HG03159 (cell line): ENCODE measurements around the gene SGCD.

ENCODE experiments used
- ATAC-seq: cut with Tn5 transposase; IDR thresholded peaks from one replicate; pipeline ENCODE4 v1.9.1; 2021; ENCODE audit warnings: mild to moderate bottlenecking, moderate library complexity; ENCODE audit not compliant: unreplicated experiment

SGCD gene

DNA sequence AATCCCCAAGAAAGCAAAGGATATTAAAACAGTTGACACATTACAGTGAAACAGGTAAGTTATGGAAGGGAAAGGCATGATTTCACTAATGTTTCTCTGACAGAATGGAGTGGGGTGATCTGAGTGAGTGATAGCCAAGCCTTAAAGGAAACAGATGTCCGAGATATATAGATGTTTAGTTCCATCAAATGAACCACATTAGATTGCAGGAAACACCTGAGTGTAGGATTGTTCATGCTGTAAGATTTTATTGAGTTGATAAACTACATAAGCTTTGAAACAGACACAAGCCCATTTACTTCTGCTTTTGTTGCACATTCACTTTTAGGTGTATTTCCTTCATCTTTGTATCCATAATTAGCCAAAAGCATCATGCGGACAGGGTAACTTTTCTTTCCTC, 356.0 kb downstream of the SGCD start:
- ATAC-seq, result no peak

DNA sequence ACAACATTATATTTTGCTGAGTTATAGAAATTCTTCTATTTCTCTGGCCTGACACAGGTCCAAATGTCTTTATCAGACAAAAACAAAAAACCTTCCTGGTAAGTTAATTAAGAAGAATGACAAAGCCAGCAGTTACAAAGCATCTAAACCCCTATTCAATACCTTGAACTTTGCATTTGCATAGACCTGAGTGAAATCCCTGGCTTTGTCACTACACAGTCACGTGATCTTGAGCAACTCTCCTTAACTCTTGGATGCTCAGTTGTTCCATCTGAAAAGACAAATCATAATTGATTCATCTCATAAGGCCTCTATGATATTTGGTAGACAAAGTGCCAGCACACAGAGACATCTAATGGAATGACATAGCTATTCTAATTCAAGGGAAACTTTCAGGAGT, 356.5 kb downstream of the SGCD start:
- no peak for ATAC-seq

DNA sequence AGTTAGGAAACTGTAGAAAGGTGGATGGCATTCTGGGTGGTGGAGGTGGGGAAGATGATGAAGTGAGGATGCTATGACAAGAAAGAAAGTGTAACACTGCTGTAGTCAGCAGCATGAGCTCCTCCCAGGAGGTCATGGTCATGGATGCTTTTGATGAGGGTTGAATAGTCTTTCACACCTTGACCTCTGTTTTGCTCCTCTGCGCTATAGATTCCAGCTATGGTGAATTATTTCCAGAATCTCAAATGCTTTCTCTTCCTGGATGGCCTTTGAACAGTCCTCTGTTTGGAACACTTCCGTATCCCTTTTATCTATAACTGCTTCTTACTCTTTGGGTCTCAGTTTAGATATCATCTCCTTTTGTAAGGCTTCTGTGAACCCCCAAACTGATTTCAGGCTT, 357.3 kb downstream of the SGCD start:
- ATAC-seq, result no peak

DNA sequence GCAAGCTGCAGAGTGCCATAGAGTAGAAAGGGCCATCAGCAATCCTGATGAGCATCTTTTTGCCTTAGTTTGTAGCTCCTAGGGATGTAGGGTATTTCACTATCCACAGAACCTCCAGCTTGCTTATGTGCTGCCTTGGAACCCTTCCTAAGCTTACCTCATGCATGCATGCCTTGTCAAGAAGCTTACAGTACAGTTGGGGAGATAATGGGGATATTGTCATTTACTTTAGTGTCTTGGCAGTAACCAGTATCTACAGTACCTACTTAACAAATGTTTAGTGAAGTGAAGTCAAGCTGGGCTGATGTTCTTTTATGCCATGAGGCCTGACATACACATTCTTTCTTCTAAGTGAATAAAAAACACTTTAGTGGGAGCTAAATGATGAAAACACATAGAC, 358.5 kb downstream of the SGCD start:
- no peak for ATAC-seq

DNA sequence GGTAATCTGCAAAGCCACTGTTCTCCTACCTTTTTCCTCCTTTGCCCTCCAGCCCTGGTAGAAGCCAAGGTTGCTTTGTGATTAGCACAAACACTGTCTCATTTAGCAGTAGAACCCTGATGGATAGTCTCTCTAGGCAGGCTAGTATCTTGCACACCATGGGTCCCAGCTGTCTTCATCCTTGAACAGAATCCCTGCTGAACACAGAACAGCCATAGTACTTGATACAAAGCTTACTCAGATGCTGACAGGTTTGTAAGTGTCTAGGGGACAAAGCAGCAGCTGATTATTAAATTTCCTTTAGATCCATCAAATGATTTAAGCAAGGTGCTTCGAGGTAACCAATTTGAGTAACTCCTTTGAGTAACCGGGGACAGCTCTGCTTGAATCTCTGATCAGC, 359.4 kb downstream of the SGCD start:
- no peak for ATAC-seq

DNA sequence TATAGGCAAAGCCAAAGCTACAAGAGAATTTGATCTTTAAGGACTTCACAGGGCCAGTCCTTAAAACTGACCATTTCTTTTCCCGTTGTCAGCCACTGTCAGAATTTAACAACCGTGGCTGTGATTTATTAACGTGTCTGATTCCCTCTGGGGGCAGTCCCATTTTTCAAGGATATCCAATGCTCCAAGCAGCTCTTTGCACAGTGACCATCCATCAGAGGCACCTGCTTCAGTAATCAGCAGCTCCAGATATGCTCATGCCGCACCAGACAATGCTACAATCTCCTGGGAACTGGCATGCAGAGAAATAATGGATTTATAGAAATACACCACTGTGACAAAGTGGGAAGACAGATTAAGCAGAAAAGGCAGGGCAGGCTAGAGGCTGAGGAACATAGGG, 359.8 kb downstream of the SGCD start:
- no peak for ATAC-seq

DNA sequence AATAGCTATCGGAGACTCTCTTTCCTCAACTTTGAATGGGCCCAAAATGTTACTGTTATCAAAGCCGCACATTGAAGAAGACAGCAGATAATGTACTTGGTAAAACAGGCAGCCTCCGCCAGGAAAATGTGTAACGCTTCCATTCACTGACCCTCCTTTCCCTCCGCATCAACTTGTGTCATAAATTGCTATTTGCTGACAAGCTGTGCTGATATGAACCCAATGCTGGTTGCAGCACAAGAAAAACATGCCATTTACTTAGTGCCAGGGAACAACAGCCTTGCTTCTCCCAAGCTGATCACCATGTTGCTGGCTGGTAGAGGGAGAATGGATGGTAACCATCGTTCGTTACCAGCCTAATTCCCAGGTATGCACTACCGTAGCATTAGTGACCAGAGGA, 360.6 kb downstream of the SGCD start:
- no peak for ATAC-seq

DNA sequence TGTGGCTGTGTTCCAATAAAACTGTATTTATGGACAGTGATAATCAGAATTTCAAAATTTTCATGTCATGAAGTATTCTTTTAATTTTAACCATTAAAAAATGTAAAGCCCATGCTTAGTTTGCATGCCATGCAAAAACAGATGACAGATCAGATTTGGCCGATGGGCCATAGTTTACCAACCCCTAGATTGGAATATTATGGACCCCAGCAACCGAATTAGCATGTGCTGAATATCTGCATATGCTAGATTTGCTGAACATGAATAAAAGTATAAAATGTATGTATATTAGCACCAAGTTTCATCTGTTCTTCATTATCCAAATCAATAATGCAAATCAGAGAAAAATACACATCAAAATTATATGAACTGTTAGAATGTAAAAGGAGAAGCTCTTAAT, 364.6 kb downstream of the SGCD start:
- ATAC-seq, result no peak

DNA sequence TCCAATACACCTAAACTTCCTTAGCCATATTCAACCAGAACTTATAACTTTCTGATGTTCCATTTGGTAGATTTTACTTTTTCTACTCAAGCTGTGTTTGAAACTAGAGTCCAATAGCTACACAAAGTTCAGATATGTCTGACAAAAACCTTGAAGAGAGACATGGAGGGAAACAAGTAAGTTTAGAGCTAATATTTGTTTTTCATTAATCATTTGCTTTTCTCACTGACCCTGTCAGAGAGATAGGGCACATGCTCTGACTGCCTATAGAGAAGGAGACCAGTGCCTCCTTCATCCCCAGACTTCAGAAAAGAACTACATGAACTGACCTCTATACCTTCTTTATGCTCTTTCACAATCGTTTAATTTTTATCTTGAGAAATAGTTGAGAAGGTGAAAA, 366.1 kb downstream of the SGCD start:
- no peak for ATAC-seq

DNA sequence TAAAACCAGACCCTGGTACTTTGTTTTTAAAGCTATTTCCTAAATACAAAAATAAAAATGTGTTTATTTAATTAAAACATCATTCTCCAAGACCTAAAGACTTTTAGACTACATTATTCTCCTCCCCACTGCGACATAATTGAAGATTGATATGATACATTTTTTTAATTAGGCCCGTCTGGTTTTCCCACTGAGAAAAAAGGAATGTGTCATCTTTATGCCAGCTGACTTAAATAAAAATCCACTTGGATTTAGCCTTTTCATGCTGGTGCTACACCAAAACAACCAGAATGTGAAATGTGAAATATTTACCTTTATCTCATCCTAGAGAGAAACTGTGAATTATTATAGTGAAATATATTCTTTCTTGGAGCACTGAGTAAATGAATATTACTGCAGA, 367.6 kb downstream of the SGCD start:
- no peak for ATAC-seq

DNA sequence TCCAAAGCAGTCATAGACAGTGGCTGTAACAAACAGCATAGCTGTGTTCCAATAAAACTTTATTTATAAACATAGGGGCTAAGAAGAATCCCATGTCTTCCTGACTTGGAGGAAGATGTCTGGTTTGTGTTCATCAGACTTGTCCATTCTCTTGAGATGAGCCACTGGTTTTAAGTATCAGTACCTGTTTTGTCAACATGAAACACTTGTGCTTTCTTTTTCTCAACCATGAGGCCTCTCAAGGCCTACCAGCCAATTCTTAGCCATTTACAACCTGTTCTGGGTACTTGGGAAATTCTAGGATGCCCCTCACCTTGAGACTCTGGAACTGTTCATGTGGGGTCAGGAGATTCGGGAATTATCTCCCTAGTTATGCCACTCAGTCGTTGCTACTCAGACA, 368.8 kb downstream of the SGCD start:
- ATAC-seq, result no peak

DNA sequence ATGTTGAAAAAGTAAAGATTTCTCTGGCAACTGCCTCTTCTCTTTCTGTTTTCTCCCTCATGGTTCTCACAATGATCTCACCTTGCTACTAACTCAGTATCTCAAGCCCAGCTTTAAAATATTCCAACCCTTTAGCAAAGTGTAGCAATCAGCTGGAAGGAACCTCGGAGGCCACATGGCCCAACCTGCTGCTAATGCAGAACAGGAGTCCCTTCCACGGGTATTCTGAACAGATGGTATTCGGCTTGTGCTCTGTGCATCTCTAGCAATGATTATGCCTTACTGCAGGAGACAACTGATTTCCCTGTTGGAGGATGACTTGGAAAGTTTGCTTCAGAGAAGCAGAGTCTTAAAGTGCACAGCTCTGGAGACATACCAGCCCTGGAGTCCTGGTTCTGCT, 371.4 kb downstream of the SGCD start:
- no peak for ATAC-seq

DNA sequence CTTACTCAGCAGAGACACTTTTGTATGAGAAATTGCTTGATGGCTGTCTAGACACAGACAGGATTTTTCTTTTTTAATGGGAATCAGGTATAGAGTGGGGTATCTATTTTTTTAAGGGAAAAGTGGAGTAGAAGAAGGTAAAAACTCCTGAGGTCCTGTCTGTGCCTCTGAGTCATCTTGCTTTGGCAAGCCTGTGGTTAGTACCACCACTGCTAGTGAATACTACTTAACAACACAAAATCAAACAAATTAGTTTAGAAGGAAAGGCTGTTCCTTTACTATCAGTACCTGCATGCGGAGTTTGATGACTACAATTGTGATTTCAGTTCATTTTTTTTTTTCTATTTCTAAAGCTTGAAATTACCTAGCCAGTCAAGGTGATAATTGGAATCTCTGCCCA, 372.2 kb downstream of the SGCD start:
- no peak for ATAC-seq

DNA sequence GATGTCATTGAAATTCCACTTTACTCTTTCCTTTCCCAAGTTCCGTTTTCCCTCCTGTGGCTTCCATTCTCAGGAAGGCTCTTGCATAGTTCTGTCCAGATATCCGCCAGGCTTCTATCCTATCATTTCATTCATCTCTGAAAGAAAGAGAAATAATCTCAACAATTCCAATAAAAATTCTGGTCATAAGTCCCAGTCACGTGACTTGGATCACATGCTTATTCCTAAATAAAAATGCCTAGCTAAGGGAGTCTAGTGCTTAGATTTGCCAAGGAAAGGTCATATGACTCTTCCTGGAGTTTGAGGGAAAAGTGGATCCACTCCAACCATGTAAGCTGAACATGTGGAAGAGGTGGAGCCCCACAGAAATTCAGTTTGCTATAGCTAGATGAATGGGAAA, 377.2 kb downstream of the SGCD start:
- no peak for ATAC-seq

DNA sequence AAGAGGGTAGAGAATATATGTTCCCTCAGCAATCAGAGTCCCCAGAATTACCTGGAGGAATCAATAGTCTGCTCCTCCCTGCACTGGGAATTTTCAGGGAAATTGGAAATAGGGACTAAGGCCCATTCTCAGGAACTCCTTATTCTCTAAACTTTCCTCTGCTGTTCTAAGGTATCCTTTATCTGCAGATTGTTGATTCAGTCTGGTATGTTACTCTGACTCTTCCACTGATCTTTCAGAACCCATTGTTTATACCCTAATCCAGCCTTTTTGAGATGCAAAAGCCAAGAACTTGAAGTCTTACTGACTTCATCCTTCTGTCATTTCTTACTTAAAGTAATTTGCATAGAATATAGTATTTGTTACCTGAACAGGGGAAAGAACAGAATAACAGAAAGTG, 379.7 kb downstream of the SGCD start:
- ATAC-seq, result no peak

DNA sequence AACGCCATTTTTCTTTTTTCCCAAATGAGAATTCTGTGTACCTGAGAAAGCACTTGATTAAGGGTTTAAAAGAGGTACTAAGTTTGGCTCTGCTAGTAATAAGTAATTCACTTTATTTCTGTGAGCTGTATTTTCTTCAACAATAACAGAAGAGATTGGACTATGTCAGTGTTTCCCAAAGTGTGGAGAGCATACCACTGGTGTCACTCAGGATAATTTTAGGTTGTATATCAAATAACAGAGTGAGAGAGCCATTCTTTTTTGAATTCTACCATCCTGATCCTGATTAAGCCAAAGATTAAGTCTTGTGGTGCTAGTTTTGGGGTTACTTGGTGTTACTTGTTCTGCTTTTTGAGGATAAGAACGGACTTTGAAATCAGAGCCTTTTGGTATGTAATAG, 380.8 kb downstream of the SGCD start:
- no peak for ATAC-seq

DNA sequence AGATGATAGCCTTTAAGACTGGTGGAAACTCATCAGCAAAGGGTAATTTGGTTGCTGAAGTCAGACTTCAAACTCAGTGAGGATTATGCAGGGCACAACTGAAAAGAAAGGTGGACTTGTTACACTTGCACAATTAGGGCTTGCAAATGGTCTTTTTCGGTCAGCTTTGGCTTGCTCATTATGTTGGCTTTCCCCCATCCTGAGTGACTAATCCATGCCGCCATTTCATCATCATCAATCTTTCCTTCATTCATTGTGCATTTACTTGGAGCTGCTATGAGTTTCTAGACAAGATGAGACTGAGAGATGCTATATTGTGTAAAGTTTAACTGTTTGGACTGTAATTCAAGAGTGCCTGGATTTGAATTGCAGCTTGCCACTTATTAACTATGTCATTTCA, 388.3 kb downstream of the SGCD start:
- no peak for ATAC-seq

DNA sequence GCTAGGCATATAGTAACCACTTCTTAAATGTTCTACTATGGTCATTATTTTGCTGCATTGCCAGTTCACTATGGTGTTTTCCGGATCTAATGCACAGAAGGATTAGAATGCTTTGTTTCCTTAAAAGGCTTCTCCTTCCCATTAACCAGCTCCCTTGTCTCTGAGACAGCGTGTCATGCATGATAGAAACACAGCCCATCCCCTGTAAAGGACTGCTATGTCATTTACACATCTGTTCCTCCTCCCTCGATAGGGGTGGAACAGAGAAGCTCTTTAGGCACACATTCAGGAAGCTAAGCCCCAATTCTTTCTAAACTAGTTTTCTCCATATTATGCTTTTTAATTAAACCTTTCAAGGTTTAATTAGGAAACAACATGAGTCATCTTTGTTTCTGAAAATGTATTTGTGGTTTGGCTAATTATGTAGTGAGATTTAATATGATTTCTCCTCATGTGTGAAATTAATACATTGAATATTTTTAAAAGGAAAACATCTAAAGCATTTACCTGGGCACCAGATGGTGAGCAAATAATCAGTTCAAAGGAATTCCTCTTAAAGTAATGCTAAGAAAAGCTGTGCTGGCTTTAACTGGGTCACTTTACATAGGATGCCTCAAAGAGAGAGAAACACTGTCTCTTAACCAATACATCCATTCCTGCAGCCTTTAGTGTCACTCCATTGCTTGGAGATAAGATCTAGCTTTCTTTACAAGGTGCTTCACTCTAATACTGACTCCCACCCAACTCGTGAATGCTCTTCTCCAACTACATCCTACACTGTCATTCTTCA, 389.8 kb downstream of the SGCD start:
- no peak for ATAC-seq

DNA sequence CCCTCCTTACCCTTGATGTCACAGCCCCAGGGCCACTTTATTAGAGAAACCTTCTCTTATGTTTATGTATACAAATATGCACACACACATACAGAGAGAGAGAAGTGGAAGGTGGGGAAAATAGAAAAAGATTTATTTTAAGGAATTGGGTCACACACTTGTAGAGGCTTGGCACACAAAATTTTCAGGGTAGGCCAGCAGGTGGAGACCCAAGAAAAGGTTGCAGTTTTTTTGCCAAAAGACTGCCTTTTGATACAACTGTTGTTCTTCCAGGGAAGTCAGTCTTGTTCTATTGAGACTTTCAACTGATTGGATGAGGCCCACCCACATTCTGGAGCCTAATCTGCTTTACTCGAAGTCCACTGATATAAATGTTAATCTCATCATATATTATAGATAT, 392.0 kb downstream of the SGCD start:
- ATAC-seq, result no peak

DNA sequence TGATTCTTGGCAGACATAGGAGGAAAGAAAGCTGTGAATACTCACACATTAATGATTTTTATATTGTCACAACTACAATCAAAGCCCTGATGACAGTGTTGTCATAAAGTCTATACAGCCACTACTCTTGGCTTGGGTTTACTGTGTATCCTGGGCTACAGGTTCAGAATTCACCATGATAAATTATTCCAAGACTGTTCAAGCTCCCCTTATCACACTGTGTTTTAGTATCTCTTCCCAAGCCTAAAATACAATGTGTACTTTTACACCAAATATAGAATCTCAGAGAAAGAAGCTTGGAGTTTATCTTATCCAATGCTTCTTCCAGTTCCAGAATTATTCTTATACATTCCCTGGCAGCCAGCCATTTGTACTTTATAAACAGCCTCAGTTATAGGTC, 395.4 kb downstream of the SGCD start:
- no peak for ATAC-seq

DNA sequence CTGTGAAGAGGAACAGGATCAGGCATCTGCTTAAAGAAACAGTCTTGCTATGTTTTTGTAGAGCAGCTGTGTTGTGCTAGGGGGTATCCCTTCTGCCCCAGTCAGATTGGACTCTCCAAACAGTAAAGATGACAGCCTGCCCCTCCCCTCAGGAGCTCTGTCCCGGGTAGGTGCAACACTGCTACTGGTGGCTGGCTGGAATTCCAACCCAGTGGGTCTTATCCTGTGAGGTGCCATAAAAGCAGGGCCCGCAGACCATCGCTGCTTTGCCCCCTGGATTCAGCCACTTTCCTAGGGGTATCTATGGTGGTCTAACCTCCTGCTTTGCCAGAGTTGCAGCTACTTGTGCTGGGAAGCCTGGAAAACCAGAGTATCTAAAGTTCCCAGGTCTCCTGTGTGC, 408.5 kb downstream of the SGCD start:
- no peak for ATAC-seq

DNA sequence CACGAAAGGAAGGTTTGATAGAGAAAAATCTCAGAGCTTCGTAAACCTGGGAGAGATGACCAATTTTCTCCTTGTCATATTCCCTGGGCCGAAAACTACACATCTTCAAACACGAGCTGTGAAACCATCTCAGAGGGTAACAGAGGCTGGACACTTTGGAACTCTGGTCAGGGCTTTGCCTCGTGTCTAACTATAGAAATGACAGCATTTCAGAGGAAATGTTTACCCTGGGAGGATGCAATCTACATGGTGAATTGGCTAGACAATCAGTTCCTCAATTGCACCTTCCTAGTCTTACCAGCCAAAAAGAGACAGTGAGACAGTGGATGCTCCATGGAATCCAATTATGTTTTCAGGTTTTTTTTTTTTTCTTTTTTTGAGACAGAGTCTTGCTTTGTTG, 414.6 kb downstream of the SGCD start:
- ATAC-seq, result no peak

DNA sequence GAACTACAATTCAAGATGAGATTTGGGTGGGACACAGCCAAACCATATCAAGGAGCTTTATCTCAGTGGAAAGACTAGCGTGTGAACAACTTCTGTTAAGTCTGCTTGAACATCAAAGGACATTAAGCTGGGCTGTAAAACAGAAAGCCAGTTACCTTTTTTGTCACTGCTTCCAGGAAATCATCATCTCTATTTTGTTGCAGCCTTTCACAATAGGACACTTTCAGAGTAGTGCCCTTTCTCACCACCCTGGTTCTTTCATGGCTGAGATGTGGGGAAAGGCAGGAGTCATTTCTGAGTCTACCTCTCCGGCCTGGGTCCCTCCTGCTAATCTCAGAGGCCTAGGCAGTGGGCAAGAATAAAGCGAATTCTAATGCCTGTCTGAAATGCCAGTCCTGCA, 426.9 kb downstream of the SGCD start:
- ATAC-seq, result no peak
